Measurements from ENCODE around the gene DTD1.

The DTD1 gene

DNA sequence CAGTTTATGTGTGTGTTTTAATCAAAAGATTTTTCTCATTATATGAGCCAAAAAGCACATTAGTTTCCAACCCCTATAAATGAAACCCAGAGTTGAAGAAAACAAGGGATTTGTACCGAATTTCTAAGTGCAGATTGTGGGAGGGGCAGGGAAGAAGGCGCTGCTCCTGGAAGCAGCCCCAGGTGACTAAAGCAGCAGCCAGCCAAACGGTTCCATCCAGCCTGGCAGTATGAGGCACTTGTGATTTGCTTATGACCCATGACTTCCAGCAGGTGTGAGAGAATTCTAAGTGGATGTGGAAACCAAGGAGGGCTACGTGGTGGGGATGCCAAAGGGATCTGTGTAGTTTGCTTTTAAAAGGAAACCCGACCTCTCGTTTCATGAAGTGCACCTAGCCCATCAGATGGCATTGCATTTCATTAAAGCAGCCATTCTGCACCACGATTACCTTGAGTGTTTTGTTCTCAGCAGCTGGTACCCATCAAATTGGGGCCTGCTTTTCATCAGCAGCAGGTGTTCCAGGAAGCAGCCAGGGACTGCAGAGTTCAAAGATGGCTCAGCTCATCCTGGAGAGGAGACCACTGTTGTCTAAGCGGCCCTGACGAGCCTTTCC is 79.1 kb downstream of the DTD1 start:
- DNase-seq: no peak

DNA sequence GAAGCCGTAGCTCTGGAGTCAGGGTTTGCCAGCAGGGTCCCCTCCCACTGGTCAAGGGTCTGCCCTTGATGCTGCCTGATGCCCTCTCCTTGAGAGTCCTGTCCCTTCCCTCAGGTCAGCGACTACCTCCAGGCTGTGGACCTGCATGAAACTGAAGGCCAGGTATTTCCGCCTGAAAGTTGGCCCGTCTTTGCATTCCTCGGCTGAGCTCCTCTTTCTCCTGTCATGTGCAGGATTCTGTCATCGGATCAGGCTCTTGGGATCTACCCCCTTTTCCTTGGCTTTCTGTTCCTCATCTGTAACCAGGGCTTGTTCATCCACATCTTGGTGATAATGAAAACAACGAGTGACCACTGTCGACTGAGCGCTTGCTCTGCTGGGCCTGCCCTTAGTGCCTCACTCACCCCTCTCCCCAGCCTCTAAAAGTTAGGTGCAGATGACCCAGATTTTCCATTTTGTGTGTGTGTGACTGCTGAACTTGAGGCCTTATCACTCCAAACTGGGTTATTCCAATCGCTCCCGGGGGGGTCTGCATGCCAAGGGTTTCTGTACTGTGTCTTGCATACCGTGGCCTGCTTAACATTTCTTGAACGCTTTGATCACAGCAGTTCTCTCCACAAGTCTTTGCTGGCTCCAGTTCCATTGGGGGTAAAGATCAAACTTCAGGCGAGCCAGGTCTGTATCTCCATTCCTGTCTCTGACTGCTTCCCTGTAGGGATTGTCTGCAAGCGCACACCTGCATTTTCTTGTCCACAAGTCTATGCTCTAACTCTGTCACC is 81.6 kb downstream of the DTD1 start:
- no peak for DNase-seq

DNA sequence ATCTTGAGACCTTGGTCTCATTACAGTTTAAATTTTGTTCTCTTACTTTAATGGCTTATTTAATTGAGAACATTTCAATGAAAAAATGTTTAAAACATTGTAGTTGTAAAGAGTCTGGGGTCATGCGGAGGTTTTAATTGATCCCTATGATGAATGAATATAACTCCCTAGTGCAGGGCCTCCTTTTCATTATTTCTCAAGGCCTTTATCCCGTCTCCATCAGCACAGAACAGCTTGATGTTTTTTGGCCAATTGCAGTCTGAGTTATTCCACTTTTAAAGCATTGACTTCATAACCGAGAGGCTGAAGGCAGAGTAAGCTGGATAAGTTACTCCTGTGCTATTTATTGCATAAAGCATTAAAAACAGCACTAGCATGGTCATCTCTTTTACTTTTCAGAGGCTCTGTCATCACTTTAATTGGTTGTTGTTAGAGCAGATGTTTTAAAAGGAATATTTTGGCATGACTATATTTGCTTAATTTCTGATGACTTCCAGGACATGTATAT is 83.4 kb downstream of the DTD1 start:
- no peak for DNase-seq

DNA sequence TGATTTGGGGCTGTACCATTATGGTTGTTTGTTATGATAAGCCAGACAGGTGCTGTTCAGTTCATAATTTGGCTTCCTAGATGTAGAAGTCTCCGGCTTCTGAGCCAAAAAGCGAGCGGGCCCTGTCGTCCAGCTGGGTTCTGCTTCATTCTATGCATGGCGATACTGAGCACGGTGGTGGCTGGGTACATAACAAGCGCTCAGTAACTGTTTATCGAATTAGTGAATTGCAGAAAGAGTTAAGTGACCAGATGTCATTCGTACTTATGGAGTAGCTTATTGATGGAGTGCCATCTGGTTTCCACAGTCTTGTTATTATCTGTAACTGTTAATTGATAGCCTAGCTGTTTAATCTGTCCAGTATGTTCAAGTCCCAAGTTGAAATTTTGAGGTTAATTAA is 85.0 kb downstream of the DTD1 start:
- no peak for DNase-seq

DNA sequence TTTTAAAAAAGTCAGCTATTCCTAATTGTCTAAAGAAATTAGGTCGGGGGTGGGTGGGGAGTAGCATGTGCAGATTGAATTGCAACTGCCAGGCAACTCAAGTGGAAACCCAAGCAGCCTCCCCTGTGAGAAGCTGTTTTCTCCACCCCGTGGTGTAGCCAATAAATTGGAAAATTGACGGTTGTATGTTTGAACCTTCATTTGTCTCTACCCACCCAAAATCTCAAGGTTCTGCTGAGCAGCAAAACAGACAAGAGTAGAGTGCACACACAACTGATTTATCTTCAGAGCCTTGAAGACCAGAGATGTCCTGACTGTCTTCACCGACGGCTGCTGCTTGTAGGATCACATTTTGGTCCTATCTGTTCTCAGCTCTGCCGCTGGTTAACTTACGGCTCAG is 88.5 kb downstream of the DTD1 start:
- DNase-seq: no peak

DNA sequence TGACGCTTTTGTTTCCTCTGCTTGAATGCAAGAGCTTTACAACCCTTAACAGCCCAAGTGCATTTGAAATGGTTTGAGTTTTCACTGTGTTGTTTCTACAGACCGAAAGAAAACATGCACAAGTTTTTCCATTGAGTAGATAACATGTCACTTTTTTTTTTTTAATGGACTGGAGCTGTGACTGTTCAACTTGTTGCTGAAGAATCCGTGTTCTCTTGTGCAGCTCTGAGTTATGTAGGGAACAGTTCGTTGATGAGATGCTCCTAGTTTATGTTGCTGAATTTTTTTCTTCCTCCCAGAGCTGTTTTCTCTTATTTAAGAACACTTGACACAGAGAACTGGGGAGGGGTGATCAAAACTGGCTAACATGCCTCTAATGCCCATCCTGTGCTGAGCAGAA is 89.3 kb downstream of the DTD1 start:
- no peak for DNase-seq

DNA sequence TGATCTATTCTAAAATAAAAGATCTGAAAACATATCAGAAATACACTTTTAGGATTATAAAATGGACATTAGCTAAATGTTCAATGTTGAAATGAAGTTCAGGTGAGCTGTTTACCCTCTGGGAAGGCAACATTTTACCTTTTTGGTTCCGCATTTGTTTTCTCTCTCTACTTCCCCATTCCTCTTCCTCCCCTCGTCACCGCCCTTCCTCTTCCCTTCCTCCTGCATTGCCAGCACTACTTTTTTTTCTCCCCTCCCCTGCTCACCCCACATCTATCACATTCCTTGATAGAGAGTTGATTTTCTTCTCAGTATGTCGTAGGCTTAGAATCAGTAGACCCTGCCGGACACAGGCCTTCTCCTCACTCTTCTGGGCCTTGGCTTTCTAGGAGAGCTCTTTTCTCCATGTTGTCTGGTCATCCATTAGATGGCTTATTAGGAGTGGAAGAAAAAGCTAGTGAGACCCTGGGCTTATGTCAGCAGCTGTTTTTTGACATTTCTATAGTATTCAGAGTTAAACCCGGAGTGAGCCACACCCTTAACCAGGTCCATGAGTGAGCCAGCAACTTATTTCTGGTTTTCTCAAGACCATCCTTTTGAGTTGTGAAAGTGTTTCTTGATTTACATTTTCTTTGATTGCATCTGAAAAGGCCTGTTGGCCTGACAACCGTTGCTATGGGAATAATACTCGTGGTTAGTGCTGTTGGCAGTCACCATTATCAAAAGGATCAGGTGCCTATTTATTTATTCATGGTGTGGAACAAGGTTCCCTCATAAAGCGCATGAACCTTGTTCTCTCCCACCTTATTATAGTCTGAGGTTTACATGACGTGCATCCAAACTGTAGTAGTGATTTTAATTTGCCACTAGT is 90.9 kb downstream of the DTD1 start:
- DNase-seq: no peak

DNA sequence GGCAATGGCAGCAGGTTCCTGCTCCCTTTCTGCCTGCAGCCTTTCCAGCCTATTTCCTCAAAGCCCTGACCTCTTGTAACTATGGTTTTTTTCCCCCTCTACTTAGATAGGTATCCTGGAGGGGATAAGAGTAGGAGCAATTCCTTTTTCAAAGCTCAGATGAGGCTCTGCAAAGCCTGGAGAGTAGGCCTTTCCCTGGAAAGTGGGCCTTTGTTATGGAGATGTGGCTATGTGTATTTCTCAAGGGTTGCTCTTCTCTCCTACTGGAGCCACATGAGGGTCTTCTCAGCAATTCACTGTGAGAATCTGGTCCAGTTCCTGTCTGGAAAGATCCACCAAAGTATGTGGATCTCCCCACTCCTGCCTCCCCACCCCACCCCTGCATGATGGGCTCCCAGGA is 96.0 kb downstream of the DTD1 start:
- no peak for DNase-seq

DNA sequence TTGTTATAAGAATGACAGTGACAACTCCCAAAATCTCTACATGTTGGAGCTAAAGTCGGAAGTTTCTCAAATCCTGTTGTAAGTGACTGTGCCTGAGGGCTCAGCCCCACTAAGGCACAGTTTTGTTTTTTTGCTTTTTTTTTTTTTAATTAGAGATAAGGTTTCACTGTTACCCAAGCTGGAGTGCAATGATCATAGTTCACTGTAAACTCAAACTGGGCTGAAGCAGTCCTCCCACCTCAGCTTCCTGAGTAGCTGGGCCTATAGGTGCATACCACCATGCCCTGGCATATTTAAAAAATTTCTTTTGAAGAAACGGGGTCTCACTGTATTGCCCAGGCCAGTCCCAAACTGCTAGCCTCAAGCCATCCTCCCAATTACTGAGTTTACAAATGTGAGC is 96.9 kb downstream of the DTD1 start:
- DNase-seq: no peak

DNA sequence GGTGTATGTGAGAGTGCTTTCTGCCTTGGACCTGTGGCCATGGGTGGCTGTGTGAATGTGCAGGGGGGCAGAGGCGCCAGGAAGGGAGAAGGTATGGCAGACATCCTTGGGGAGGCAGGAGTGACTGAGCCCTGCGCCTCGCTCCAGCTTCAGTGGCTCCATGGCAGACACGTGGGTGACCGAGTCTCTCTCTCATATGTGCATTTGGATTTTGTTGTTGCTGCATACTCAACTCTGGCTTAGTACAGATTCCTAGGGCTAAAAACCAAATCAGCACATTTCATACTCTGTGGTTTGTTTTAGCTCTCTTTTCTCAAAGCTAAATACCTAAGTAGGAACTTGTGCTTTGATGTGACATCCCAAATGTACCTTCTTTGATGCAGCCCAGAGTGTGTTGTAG is 97.6 kb downstream of the DTD1 start:
- no peak for DNase-seq

DNA sequence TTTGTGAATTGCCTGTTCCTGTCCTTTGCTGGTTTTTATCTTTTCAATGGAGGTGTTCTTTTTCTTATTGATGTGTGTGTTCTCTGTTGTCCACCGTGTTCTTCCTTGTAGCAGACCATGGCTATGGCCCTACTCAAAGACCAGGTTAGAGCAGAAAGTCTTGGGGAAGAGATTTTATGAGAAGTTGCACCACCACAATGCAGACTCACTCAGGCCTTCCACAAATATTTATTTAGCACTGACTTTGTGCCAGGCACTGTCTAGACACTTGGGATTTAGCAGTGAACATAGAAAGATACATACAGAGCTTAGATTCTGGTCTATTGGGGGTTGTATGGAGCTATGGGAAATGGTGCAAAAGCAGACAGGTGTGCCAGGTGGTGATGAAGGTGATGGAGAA is 98.8 kb downstream of the DTD1 start:
- no peak for DNase-seq

DNA sequence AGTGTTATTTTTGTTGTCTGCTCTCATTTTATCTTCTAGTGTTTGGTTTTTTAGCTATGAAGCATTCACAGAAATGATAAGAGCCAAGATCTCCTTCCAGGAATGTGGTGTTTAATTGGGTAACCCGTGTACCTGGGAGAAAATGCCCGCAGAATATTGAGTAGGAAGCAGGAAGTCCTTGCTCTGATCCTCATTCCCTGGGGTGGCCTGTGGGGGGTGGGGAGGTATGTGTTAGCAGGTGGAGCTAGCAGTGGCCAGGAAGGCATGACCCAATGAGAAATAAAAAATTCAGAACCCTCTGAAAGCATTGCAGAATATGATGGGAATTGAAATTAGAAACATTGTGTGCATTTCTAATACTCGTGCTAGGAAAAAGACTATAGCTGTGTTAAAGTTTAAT is 100.8 kb downstream of the DTD1 start:
- DNase-seq: no peak

DNA sequence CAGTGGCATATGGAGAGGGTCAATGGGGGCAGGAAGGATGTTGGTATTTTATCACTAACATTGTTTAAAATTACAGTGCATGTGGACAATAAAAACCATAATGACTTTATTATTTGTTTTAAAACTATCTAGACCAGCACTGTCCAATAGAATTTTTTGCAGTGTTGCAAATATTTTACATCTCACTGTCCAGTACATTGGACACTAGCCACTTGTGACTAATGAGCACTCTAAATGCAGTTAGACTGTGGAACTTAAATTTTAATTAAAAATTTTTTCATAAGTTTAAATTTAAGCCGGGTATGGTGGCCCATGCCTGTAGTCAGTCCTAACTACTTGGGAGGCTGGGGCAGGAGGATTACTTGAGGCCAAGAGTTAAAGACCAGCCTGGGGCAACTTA is 101.7 kb downstream of the DTD1 start:
- no peak for DNase-seq

DNA sequence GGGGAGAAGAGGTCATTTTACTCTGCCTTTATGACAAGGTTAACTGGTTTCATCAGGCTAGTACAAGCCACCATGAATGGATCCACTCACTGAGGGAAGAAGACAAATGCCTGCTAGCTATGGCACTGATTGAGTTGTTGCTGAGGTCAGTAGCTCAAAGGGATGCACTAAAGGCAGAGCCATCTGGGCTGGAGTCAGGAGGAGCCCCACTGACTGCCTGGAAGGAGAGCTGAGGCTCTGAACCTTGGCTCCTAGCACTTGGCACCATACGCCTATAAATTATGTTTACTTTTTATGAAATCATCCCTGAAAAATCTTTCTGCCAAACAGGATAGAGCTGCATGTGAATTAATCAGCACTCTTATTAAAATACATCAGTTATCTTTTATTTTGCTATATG is 104.6 kb downstream of the DTD1 start:
- DNase-seq: peak; percentile 43

DNA sequence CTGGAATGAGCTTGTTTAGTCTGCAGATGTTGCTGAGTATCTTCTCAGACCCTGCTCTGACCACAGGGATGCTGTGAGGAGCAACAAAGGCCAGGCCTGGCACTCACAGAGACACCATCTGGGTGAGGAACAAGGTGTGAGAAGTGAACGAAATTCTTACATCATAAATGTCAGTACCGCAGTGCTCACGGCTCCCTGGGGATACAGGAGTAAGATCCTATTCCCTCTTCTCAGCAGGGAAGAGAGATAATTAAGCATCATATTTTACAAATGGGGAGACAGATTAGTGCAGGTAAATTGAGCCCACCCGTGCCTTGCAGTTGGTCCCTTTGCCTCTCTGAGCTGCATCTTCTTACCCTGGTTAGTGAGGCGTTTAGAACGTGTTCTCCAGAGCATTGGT is 106.2 kb downstream of the DTD1 start:
- no peak for DNase-seq

DNA sequence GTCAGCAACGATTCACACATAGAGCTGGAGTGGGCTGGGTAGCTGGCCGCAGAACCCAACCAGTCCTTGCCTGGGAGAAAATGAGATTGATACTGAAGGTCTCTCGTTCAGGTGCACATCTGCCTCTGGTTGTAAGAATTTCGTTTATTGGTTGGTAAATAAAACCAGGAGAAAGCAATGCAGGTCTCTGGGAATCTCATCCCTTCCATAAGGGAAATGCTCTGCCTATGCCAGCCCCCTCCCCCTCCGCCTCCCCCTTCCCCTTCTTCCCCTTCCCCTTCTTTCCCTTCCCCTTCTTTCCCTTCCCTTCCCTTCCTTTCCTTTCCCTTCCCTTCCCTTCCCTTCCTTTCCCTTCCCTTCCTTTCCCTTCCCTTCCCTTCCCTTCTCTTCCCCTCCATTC is 107.3 kb downstream of the DTD1 start:
- no peak for DNase-seq

DNA sequence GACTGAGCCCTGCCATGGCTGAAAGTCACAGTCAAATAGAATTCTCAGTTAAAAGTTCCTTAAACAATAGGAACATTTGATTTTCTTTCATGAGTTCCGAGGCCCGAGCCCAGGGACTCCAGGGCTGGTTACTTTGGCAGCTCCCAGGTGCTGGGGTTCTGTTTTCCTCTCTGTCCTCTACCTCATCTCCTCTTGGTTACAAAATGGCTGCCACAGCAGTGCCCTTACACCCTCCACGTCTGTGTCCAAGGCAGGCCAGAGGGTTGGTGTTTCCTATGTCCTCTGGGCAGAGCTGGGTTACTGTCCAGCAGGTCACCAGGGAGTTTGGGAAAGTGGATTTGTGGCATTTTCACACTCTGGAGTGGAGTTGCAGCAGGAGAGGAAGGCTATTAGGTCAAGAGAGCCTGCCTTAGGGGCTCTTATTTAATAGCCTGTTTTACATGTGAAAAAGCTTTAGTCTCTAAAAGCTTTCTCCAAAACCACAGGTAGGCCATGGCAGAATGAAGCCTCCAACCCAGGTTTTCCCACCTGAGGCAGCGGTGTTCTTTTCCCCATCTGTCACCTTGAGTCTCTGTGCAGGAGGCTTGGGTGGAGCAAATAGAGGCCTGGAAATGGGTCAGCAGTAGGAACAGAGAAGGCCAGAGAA is 111.0 kb downstream of the DTD1 start:
- no peak for DNase-seq

DNA sequence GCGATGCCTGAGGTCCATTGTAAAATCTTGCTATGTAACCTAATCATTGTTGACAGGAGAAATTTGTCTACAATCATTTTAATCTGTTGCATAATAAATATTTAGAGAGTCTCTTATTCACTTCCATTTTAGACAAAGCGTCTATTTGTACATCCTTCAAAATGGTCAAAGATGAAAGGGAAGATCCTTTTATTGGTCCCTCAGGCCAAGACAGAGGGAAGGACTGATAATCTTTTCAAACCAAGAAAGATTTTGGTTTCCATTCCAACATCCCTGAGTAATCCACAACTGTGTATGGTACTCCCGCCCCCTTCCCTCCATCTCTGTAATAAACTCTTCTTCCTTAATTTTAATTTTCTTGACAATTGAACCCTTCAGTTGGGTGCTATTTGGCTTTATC is 114.1 kb downstream of the DTD1 start:
- DNase-seq: no peak

DNA sequence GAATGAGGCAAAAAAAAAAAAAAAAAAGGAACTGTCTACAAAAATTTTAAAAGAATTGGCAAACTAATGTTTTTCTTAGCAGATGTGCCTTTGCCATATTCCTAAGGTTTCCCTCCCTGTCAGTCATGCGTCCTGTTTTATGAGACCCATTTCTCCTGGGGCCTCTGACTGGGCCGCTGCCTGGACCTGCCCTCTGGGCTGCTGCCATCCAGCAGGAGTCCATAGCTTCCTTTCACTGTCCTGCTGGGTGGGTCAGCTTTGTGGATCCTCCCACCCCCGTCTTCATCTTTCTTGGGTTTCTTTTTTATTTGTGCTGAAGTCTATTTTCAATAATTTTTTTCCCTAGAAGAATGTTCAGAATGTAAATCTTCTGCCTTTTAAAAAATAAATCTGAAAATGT is 114.9 kb downstream of the DTD1 start:
- DNase-seq: no peak

DNA sequence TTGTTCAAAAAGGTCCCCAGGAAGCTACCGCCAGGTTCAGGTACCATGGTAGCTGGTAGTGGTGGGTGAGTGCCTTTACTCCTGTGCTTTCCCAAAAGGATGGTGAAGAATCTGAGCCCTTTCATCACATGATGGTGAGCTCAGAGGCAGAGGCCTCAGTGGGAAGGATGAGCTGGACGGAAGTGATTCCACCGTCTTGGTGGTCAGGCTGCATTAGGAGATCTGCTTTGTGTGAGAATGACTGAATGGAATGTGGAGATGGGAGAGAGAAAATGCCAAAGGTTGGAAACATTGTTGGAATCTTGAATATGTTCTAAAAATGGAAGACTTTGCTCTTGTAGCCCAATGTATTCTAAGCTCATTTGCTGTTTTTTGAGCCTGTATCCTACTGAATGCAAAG is 117.6 kb downstream of the DTD1 start:
- DNase-seq: peak; percentile 97

DNA sequence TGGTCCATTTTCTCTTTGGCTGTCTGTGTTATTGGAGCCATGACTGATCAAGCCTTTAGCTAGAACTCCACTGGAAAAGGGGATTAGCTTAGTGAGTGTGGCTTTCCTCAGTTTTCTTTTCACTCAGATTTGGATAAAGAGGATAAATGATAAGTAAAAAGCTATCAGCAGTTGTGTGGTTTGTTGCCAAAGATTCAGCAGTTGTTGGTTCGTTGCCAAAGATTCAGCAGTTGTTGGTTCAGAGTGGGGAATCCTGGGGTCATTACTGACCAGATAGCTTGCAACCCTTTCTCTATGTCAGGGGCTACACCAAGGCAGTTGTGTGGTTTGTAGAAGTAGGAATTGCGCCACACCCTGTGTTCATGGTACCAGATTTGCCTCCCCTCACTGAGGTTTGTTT is 118.1 kb downstream of the DTD1 start:
- peak; percentile 41 for DNase-seq

DNA sequence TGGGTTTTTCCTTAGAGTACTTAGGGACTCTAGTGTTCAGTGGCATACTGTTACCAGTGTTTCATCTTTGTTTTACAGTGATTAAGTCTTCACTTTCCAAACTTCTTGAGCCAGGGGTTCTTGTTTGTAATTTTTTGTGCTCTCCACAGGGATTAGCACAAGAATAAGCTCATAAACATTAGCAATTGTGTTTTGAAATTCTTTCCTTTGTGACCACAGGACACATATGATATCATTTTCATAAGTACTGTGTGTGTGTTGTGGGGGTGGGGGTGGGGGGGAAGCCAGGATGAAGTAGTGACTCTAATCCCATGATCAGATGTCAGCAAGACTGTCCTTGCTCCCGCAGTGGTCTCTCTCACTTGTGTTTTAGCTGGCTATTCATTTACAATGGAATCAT is 124.3 kb downstream of the DTD1 start:
- DNase-seq: no peak

DNA sequence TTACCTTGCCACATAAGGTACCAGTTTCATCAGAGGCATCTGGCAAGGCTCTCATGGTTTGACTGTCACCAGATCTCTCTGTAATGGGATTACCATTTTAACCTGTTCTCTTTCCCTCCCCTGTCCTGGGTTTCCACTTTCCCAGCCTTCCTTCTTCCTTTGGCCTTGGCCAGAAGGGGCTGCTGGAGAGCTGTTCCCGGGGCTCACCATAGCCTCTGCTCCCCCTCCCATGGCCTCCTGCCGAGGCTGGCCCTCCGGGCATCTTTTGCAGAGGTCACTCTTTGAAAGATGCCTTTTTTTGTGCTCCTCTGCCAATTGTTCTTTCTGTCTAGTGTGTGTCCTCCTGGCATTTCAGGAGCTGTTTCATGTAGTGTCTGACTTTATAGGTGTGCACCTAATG is 125.0 kb downstream of the DTD1 start:
- no peak for DNase-seq

Data from EL (cell line).